Cortex of kidney (tissue), 1 donor: Measurements from ENCODE around the gene IRAK2.
"Not testable (repeated sequence)": the region's sequence is repeated elsewhere in the genome, so short reads cannot be mapped to it uniquely, and the experiment has no call there.

Source experiments
- DNase-seq: peaks from one replicate; lab custom pipeline; 2025; lab: John Stamatoyannopoulos, UW

Gene IRAK2

DNA sequence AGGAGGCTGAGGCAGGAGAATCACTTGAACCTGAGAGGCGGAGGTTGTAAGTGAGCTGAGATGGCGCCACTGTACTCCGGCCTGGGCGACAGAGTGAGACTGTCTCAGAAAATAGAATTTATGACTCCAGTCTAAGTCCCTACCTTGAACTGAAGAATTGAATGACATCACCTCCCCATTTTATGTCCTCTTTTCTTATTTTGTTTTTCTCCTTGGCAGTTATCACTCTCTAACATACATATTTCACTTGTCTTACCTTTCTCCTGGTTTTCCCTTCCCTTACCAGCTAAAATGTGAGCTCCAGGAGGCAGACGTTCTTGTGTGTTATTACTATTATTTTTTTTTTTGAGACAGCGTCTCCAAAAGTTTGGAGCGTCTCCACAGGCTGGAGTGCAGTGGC lies 91.1 kb downstream of the IRAK2 start:
- no peak for DNase-seq

DNA sequence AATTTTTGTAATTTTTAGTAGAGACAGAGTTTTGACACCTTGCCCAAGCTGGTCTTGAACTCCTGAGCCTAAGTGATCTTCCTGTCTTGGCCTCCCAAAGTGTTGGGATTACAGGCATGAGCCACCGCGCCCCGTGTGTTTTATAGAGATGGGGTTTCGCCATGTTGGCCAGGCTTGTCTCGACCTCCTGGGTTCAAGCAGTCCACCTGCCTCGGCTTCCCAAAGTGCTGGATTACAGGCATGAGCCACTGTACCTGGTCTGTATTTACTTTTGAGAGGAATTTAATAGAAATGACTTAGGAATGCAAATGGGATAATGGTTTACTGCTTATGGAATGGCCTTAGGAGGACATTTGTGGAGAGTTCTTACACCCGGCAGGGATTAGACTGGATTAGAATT lies 94.3 kb downstream of the IRAK2 start:
- no peak for DNase-seq

DNA sequence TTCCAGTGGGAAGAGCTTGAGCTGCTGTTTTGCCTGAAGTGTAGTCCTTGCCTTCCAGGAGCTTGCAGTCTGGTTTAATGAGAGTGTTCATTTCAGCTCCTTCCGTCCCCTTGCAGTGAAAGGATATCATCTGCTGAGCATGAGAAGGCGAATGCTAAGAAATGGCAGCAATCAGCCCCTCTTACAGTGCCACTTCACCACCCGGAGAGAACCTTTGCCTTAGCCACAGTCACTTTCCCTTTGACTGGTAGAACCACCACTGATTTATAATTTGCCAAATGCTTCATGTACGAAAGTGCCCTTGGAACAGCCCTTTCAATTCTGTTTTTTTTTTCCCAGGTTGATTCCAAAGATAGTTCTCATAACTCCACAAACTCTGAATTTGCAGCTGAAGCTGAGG lies 95.1 kb downstream of the IRAK2 start:
- no peak for DNase-seq

DNA sequence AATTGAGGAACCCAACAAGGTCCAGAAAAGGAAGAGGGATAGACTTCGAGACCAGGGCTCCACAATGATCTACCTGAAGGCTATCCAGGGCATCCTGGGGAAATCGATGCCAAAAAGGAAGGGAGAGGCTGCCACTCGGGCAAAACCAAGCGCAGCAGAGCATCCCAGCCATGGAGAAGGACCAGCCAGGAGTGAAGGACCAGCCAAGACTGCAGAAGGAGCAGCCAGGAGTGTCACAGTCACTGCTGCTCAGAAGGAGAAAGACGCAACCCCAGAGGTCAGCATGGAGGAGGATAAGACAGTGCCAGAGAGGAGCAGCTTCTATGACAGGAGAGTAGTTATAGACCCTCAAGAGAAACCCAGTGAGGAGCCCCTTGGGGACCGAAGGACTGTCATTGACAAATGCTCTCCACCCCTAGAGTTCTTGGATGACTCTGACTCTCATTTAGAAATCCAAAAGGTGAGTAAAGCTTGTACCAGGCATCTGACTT lies 95.5 kb downstream of the IRAK2 start:
- DNase-seq: no peak

DNA sequence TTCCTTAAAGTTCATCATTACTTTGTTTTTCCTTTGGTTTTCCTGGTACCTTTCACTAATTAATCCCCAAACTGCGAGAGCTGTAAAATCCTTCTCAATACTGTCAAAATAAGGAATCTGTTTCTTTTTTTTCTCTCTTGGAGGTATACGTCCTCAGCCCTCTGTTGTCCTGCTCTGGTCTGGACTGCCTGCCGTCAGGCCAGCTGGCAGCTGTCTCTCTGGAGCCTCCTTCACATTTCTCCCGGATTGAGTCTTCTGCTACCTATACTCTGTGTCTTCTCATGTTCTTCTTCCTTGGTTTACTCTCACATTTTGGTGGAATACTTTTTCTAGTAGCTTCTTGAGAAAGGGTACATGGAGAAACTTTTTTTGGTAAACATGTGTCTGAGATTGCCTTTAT lies 97.3 kb downstream of the IRAK2 start:
- no peak for DNase-seq

DNA sequence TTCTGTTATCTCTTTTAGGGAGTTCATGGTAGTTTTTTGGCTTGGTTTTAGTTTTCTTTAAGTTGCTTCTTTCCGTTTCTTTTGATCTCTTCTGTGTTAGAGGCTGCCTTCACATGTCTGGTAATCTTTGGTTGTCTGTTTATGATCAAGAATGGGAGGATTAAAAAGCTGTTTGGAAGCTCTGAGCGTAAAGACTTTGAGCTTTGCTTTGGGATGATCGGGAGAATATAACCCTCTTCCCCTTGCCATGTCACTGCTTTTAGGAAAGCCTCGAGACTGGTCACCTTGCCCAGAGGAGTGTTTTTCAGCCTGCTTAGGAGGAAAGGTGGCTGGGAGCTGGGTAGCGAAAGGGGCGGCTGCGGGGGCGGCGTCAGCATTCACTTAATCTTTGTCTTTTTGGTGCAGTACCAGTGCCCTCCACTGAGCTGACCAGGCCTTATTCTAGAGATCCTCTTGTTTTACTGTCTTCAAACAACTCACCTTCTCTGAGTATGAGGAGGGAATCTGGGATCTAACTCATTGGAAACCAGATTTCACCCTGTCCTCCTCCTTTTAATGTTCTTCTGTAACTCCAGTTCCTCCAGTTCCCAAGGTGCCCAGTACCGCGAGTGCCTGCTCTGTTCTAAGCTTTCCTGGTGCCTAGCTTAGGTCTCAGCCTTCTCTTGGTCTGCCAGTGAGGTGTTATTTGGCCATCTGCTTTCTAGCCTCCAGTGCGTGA lies 99.1 kb downstream of the IRAK2 start:
- DNase-seq: no peak

DNA sequence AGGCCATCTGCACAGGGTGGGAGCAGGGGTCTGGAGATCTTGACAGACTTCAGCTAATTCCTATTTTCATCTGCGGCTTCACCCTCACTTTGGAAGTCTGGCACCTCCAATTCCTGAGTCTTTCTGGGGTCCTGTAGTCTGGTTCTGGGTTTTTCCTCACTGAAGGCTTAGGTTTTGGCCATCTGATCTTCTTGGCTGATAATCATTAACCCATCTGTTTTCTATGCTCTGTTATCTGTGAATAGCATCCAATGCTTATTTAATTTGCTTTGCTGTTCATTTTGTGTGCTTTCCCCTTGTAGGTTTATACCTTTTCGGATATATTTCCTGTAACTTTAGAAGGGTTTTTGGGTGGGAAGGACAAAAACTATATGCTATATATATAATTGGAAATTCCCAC lies 101.1 kb downstream of the IRAK2 start:
- no peak for DNase-seq

DNA sequence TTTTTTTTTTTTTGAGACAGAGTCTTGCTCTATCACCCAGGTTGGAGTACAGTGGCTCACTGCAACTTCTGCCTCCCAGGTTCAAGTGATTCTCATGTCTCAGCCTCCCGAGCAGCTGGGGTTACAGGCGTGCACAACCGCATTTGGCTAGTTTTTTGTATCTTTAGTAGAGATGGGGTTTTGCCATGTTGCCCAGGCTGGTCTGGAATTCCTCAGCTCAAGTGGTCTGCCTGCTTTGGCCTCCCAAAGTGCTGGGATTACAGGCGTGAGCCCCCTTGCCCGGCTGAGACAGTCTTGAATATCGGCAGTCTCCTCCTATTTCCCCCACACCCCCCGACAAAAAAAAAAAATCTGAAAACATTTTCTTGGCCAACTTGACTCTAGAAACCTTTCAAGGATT lies 102.2 kb downstream of the IRAK2 start:
- not testable (repeated sequence) for DNase-seq

DNA sequence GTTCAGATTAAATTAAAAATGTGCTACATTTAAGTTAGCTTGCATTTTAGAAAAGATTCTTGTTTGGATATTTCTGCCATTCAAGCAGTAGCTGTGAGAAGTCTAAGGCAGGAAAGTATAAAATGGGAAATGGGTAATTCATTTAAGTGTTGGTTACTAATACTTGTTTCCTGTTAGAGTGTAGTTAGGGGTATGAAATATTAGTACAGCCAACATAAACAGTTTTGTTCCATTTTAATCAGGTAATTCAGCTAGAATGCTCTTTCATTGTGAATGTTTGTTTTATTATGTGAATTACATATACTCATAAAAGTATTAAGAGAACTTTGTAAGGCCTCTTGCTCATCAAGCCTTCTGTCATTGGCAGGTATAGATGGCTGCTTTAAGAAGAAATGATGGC lies 103.4 kb downstream of the IRAK2 start:
- DNase-seq: no peak

DNA sequence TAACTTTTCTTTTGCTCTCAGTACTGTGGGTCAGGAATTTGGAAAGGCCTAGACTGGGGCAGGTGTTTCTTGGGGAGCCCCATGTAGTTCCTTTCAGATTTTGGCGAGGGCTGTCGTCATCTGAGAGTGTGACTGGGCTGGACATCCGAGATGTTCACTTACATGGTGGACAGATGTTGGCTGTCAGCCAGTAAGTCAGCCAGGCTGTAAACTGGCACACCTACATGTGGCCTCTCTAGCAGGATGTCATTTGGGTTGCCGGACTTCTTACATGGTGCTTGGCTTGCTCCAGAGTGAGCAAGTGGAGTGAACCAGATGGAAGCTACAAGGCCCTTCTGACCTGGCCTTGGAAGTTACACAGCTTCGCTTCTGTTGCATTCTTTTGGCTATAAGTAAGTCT lies 104.2 kb downstream of the IRAK2 start:
- DNase-seq: no peak

DNA sequence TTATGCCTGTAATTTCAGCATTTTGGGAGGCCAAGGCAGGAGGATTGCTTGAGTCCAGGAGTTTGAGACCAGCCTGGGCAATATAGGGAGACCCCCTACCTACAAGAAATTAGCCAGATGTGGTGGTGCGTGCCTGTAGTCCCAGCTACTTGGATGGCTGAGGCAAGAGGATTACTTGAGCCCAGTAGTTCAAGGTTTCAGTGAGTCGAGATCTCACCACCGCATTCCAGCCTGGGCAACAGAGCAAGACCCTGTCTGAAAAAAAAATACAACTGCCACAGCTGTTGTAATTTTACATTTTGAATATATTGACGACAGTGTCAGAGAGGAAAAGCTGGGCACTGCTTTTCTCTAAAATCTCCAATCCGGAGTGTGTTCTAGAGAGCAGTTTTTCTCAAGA lies 104.7 kb downstream of the IRAK2 start:
- DNase-seq: no peak

DNA sequence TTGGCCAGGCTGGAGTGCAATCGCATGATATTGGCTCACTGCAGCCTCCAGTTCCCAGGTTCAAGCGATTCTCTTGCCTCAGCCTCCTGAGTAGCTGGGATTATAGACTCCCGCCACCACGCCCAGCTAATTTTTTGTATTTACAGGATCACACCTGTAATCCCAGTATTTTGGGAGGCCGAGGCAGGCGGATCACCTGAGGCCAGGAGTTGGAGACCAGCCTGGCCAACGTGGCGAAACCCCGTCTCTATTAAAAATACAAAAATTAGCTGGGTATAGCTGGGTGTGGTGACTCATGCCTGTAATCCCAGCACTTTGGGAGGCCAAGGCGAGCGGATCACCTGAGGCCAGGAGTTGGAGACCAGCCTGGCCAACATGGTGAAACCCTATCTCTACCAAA lies 107.8 kb downstream of the IRAK2 start:
- not testable (repeated sequence) for DNase-seq

DNA sequence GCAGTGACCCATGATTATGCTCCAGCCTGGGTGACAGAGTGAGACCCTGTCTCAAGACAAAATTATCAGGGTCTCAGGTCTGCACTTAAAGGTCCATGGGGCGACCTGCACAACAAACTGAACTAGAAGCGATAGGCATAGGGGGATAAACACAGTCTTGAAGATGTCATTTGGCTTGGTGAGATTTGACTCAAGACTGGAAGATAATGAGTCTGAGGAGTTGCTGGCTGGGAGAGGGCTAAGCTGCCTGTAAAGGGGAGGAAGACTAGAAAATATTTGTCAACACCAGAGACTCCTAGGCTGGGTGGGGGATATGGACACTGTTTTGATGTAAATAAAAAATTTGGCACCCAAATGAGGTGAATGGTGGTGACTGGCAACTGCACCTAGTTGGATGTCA lies 108.3 kb downstream of the IRAK2 start:
- no peak for DNase-seq

DNA sequence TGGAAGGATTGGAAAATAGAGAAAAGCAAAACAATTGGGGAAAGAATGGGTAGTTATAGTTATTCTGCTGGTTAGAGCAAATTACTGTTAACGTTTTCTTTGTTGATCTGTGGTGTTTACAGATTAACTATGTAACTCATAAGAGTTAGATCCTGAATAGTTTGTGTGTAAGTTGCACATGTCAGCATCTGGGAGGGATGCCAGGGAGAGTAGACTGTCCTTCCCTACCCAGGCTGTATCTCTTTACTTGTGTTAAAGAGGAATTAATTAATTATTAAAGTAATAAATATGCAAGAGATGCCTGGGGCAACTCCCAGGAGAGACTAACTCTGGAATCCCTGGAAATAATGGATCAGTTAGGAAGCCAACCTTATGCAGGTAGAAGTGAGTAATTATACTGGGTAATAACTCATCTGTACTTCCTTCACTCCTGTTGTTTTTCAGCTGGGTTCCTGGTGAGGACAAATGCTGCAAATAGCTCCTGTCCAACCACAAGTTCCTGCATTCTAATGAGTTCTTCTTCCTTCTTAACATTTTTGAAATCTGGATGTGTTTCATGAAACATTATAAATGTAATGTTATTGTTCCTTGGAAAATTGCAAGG lies 109.1 kb downstream of the IRAK2 start:
- DNase-seq: no peak

DNA sequence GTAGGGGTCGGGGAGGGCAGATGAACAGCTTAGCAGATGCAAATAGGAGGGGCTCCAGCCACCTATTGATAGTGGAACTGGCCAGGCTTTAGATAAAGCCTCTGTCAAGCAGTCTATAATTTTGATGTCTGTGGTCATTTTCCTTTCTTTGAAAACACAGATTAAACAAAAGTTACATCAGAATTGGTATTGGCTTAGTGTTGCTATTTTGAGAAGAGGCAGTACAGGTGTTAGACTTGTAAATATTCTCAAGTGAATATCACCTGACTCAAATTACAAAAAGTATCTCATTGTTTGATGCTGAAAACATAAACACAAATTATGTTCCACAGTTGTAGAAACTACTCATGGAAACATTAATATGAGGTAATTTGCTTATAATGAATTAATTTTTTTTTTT lies 109.9 kb downstream of the IRAK2 start:
- DNase-seq: no peak

DNA sequence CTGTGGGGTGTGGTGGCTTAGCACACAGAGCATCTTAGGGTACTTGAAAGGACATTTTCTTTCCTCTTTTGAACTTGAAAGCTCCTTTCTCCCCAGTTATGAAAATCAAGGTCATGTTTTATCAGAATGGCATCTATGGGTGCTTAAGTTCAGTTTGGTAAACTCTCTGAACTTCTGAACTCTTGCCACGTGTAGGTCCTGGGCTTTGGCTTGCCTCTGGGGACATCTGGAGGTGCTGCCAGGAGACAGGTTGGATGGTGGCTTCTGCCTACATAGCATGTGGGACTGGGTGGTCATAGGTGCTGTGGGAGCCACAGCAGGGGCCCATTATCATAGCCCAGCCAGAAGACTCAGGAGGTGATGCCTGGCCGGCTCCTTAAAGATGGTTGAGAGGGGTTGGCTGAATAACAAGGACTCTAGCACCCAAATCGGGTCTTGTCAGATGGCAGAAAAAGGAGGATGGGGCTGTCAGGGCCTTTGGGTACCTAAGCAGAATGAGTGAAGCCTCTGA lies 112.5 kb downstream of the IRAK2 start:
- DNase-seq: no peak

DNA sequence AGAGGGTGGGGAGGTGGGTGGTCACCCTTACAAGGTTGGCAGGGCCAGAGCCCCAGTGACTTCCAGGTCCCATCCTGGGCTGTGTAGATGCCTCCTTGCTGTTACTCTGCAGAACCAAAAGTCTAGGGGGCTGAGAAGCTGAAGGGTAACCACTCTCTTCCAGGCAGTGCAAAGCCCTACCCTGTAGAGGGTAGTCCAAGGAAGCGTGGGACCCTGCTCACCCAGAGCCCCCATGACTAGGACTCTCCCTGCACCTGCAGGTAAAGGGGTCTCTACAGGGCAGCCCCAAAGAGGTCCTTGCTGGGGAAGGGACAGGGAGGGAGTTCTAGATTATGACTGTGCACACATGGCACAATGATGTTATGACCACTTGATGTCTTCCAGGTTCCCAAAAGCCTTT lies 113.8 kb downstream of the IRAK2 start:
- no peak for DNase-seq

DNA sequence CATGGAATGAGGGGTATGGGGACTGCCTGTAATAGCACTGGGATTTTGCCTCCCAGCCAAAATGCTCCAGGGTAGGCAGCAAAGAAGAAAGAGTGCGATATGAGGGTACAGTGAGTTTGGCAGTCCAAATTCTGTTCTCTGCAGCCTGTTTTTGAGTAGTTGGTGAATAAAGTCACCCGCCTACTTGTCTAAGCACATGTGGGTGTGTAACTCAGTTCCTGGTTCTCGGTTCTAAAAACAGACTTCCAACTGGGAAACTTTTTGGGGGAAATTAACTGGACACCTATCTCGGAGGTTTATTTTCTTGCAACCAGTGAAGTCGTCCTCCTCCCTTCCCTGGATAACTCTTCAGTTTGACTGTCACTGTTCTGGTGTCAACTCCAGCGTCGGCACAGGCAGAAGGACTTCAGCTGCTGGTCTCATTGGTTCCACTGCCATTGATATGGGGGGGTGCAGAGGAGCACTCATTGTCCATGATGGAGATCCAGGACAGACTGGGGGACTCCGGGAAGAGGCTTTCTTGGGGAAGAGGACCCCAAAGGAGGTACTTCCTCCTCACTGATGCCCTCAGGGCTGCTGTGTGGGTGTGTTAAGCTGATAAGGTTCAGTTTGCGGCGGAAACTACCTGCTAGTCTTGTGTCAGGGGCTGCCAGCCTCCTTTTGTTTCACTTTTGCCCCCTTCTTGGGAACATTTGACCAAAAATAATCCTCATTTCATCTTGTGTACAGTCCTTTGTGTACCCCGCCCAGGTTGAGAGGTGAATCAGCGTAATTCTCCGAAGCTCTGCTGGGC lies 114.9 kb downstream of the IRAK2 start:
- no peak for DNase-seq

DNA sequence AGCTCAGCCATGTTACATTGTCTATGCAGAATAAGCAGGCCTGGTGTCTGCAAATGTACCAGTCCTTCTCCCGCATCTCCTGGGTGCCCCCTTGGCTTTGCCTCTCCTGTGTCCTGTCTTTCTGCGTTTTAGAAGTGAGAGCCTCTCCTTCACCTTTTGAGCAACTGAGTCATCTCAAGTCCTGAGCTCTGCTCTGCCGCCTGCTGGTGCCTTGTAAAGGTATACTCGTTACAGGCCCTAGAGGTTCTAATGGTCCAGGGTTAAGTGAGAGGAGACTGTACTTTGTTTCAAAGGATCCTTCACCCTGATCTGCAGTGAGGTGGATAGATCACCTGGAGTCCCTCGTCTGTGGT lies 115.4 kb downstream of the IRAK2 start:
- DNase-seq: no peak

DNA sequence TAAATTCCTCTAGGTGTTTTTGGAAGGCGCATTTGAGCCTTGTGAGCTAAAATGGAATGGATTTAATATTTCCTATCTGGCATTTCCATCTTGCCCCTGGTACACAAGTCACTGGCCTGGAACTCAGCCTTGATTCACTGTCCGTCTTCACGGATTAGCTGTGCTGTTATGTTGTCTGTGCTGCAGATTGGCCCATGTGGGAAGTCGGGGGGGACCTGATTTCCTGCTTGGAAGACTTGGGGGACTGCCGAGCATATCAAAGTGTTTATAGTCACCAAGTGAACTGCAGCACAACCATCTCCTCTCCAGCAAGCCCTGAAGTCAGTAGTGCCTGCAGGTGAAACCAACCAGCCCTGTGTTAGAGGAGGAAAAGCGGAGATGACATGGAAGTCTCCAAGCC lies 115.9 kb downstream of the IRAK2 start:
- no peak for DNase-seq

DNA sequence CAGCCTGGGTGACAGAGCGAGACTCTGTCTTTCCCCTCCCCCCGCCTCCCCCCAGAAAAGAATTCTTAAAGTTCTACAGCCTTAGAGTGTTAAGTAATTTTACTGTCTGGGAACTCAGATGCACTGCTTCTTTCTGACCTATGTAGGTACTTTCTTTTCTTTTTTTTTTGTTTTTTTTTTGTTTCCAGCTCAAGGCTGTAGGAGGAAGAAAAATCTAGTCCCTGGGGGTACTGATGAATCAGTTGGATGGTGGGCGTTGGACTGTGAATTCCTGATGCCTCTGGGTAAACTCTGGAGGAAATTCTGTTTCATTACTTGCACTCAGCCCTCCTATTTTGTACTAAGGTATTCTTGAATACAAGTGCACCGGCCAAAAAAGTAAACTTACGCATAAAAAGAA lies 117.2 kb downstream of the IRAK2 start:
- DNase-seq: no peak

DNA sequence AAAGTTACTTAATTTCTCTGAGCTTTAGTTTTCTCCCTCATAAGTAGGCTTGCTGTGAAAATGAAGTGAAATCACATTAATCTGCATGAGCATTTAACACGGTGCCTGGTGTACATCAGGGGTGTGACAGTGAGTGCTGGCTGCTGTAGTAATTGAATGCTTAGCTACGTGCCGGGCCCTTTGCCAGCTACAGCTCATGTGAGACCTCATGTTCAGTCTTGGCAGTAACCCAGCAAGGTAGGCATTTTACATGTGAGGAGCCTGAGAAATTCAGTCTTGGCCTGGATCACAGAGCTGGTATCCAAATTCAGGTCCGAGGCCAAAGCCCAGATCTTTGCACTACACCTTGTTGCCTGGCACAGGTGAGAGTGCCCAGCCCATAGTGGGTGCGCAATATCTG lies 118.9 kb downstream of the IRAK2 start:
- DNase-seq: no peak

DNA sequence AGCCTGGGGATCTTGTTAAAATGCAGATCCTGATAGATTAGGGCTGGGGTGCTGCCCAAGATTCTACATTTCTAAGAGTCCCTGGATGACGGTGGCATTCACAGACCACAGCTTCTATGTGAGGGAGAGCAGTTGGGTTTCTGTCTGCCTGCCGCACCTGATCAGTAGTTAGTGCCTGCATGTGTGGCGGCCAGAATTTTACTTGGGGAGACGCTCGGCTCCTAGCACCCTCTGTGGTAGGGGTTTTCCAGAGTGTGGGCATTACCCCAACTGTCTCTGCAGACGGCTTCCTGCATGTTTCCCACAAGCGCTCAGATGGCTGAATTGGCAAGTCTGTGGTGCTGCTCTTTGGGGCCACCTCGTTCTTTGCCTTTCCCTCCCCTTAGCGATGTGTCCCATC lies 119.8 kb downstream of the IRAK2 start:
- no peak for DNase-seq
